SK-N-SH treated with all-trans-retinoic acid at 6 μM for 48 hours (cell line): ENCODE data around the gene EMX2.

Source experiments
- SNAI2 ChIP-seq: fragments of 250-450 bp; sonication (Bioruptor Pico); IDR thresholded peaks from 2 replicates; pipeline ENCODE4 v1.5.0; 2020; ENCODE audit warnings: mild to moderate bottlenecking, moderate library complexity
- ZC3H10 ChIP-seq: fragments of 250-450 bp; sonication (Bioruptor Pico); IDR thresholded peaks from 2 replicates; pipeline ENCODE4 v1.5.1; 2021; ENCODE audit warnings: mild to moderate bottlenecking, moderate library complexity
- ZFP30 ChIP-seq: fragments of 450-650 bp; formaldehyde crosslinking; IDR thresholded peaks from 2 replicates; pipeline ENCODE4 v1.5.0; 2022; ENCODE audit warnings: mild to moderate bottlenecking, moderate library complexity

DNA sequence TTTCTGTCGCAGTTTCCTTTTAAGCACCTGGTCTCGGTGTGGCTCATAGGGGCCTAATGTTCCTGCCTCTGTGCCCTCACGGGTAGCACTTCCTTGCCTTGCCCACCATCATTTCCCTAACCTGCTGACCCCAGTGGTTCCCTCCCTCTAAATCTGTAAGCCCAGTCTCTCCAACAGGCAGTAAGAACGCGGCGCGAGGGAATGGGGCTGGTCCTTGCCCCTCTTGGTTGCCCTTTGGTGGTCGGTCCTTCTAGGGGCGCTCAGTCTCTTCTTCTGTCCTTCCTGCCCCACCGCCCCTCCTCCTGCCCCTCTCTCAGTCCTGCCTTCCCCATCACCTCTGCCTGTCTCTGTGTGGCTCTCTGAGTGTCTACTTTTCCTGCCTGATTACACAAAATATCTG lies 21.2 kb downstream of the EMX2 start:
- TF ChIP-seq SNAI2 (CRISPR knock-in tag) = no peak
- TF ChIP-seq ZFP30 (CRISPR knock-in tag) = no peak
- TF ChIP-seq ZC3H10 (CRISPR knock-in tag) = no peak
